ENCODE measurements around the gene KCNK7.

Gene KCNK7

DNA sequence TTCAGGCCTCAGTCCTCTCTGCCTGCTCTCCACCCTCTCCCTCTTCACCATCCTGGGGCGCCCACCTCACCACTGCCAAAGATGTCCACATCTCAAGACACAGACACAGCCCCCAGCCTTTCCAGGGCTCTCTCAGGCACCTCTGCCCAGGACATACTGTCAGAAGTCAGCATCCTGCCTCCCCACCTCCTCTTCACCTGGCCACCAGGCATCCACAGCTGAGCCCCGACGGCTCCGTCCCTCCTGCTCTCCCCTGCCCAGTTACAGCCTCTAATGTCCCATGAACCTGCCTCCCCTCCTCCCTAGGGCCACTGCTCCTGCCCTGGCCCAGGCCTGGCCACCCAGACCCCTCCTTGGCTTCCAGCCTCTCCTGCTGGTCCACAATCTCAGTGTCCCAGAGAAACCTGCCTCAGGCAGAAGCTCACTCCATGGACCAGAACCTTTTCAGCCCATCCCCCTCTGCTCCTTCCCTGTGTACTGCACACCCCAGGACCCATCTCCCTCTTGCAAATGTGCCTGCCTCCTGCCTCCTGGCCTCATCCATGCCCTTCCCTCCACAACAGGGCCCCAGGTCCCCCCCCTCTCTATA lies 40.7 kb downstream of the KCNK7 start:
- no peak for DNase-seq

GRCh38 chr11:65554057-65554818 lies 41.4 kb downstream of the KCNK7 start:
- DNase-seq: no peak

- no peak for DNase-seq
Observed at GRCh38 chr11:65553301-65554001, 42.1 kb downstream of the KCNK7 start.

DNA sequence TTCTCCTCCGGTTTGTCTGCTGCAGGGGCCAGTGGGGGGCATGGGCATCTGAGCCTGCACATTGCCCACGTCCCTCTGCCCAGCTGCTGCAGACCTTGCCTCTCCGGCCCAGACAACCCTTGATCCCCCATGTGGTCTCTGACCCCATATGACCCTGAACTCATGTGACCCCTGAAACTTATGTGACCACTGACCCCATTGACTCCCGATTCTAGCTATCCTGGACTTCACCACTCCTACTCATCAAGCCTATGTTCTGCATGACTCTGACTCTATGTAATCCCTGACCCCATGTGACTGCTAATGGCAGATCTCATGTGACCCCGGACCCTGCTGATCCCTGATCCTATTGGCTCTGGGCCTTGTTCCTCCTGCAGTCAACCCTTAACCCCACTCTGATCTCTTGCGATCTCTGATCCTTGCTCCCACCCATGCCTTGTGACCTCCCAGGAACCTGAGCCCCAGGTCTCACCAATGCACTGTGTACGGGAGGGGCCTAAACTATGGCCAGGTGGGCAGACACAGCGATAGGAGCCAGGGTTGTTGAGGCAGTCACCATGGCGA lies 43.1 kb downstream of the KCNK7 start:
- no peak for DNase-seq

- no peak for DNase-seq
Observed at GRCh38 chr11:65551572-65552387, 43.8 kb downstream of the KCNK7 start.

GRCh38 chr11:65549096-65549495 lies 46.5 kb downstream of the KCNK7 start:
- no peak for DNase-seq

GRCh38 chr11:65548395-65548794 lies 47.2 kb downstream of the KCNK7 start:
- no peak for DNase-seq

DNA sequence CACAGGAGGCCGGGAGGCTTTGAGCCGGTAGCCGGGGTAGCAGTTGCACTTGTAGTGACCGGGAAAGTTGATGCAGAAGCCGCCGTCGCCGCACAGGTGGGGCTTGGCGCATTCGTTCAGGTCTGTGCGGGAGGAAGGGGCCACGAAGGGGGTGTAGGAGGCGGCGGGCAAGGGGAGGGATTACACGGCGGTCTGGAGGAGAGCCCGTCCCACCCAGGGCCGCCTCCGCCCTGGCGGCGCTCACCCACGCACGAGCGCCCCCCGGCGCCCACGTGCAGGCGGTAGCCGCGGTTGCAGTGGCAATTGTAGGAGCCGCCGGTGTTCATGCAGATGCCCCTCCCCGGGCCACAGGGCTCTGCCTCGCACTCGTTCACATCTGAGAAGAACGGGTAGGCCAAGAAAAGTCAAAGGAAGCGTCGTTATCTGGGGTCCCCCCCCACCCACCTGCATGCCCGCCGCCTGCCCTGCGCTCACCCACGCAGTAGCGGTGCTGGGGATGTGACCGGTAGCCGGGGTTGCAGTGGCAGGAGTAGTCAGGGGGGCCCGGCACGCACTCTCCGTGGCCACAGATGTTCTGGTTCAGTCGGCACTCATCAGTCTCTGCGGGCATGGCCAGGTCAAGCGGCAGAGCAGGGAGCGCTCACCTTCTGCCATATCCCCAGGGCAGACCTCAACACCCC lies 48.0 kb downstream of the KCNK7 start:
- no peak for DNase-seq

GRCh38 chr11:65546217-65546958 lies 49.2 kb downstream of the KCNK7 start:
- DNase-seq: no peak

DNA sequence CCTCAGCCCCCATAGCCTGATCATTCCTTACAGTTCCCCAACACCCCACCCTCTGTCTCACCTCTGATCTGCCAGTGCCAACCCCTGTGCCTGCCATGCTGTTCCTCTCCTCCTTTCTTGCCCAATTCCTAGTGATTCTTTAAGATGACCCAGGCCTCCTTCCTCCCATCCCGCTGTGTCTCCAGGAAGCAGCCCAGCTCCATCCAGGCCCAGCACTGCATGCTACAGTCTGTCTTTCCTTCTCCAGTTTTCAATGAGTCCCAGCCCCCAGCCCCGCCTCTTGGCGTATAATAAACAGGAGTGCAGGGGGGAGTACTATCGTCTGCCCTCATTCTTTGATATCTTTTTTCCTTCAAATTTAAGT lies 49.8 kb downstream of the KCNK7 start:
- DNase-seq: no peak
